ENCODE data around the gene UGT1A6. TPM values are rescaled to one million over a fixed set of nuclear protein-coding genes. Genes with fewer than 3 reads are reported as not detected.

The UGT1A6 gene
- total and polyA plus RNA-seq, 2 of the 4 experiments (the other 2 are of a cell fraction) = not detected

GRCh38 chr2:233674995-233675394, 17.7 kb upstream of the UGT1A6 start:
- dilution Hi-C loops (cut with HindIII; ENCODE audit: low sequenced_read_pairs, unreplicated experiment) = no loop called here
- DNase-seq (no peak), ATAC-seq (ENCODE audit: low read depth) (no peak)
- Histone ChIP-seq H3K79me1 (ENCODE audit: low read depth in 1 of 2, low read length in 2 of 2) (no peaks in the 10 kb centered on the region), H4K20me1 (ENCODE audit: insufficient read depth, low read length) (no peaks in the 10 kb centered on the region), H3K4me2 (ENCODE audit: low read depth, low read length) (no peak overlapping the region), H3K14ac (replicated peaks; ENCODE audit: low read depth, low read length) (no peak overlapping the region), H3K27ac (ENCODE audit: insufficient read depth, low read length) (no peak overlapping the region), H2BK5ac (ENCODE audit: low read depth, low read length, poor library complexity, severe bottlenecking) (no peak overlapping the region), H2AK9ac (replicated peaks; ENCODE audit: low read depth, low read length, poor library complexity) (no peak overlapping the region), H3K27me3 (ENCODE audit: control insufficient read depth, insufficient read depth, low read length) (no peaks in the 10 kb centered on the region), H3K9me3 (ENCODE audit: control insufficient read depth, insufficient read depth, low read length) (no peaks in the 10 kb centered on the region), H2AFZ (replicated peaks; ENCODE audit: low read length, poor library complexity) (no peak overlapping the region), H2BK15ac (ENCODE audit: low read depth, low read length) (no peak overlapping the region), H3K9me1 (ENCODE audit: insufficient read depth, low read length) (no peaks in the 10 kb centered on the region), H2AK5ac (ENCODE audit: low read depth, low read length) (no peak overlapping the region), H4K8ac (ENCODE audit: low read depth in 2 of 2, low read length in 2 of 2) (no peak overlapping the region), H3K9ac (ENCODE audit: low read depth, low read length) (no peak overlapping the region), H2BK20ac (ENCODE audit: low read depth, low read length) (no peak overlapping the region), H3K4me1 (ENCODE audit: control insufficient read depth, insufficient read depth, low read length) (no peaks in the 10 kb centered on the region), H4K5ac (ENCODE audit: low read depth, low read length) (no peak overlapping the region), H4K91ac (ENCODE audit: insufficient read depth, low read depth, low read length) (no peak overlapping the region), H3K4me3 (ENCODE audit: insufficient read depth, low read depth, low read length) (no peak overlapping the region), H2BK120ac (ENCODE audit: low read depth, low read length) (no peak overlapping the region), H3K18ac (ENCODE audit: low read depth, low read length) (no peak overlapping the region), H3K56ac (ENCODE audit: extremely low read depth, insufficient read depth, low read length) (no peak overlapping the region), H3K36me3 (ENCODE audit: control insufficient read depth, insufficient read depth, low read length) (no peaks in the 10 kb centered on the region), H3K23ac (ENCODE audit: low read depth, low read length) (no peak overlapping the region), H3K4ac (ENCODE audit: low read depth, low read length) (no peak overlapping the region)
- no TSS peak for BruUV-seq (replicated peaks)
- intact Hi-C loops (cut with micrococcal nuclease) = no loop called here
- in situ Hi-C loops (cut with MboI; ENCODE audit: low sequenced_read_pairs) = no loop called here
- no CpG with 5 or more reads among the region's 4 CpGs for WGBS, 2 experiments (ENCODE audit: extremely low coverage in 2 of 2, insufficient read length in 1 of 2)
- CTCF ChIA-PET = no interaction called here
- POLR2A ChIA-PET (ENCODE audit: unreplicated experiment) = no interaction called here
- TF ChIP-seq SMC3 (IDR thresholded peaks at IDR 0.05; ENCODE audit: low read depth, low read length) = no peak
- TF ChIP-seq USF2 (IDR thresholded peaks at IDR 0.05; ENCODE audit: low read depth, low read length) = no peak
- TF ChIP-seq NFE2L2 (IDR thresholded peaks at IDR 0.05; ENCODE audit: low read depth, low read length) = no peak
- no peak for TF ChIP-seq CEBPB (IDR thresholded peaks at IDR 0.05; ENCODE audit: low read depth, low read length)
- no peak for TF ChIP-seq BHLHE40 (IDR thresholded peaks at IDR 0.05; ENCODE audit: low read depth, low read length)
- TF ChIP-seq FOS (IDR thresholded peaks at IDR 0.05; ENCODE audit: low read depth, low read length) = no peak
- TF ChIP-seq MXI1 (IDR thresholded peaks at IDR 0.05; ENCODE audit: borderline replicate concordance, low read depth, low read length) = no peak
- no peak for TF ChIP-seq ELK1 (IDR thresholded peaks at IDR 0.05; ENCODE audit: borderline replicate concordance, low read depth, low read length)
- TF ChIP-seq POLR2A (IDR thresholded peaks at IDR 0.05; ENCODE audit: low read depth, low read length) = no peak
- no peak for TF ChIP-seq MAZ (IDR thresholded peaks at IDR 0.05; ENCODE audit: borderline replicate concordance, low read depth, low read length)
- no peak for TF ChIP-seq MAFK (IDR thresholded peaks at IDR 0.05; ENCODE audit: low read depth, low read length)
- TF ChIP-seq CHD1 (IDR thresholded peaks at IDR 0.05; ENCODE audit: low read depth, low read length) = no peak
- no peak for TF ChIP-seq RAD21 (IDR thresholded peaks at IDR 0.05; ENCODE audit: low read length)

Measured in IMR-90 (cell line).